ENCODE results near the gene TDO2.
"Not testable (repeated sequence)": the region's sequence is repeated elsewhere in the genome, so short reads cannot be mapped to it uniquely, and the experiment has no call there.

TDO2 gene

DNA sequence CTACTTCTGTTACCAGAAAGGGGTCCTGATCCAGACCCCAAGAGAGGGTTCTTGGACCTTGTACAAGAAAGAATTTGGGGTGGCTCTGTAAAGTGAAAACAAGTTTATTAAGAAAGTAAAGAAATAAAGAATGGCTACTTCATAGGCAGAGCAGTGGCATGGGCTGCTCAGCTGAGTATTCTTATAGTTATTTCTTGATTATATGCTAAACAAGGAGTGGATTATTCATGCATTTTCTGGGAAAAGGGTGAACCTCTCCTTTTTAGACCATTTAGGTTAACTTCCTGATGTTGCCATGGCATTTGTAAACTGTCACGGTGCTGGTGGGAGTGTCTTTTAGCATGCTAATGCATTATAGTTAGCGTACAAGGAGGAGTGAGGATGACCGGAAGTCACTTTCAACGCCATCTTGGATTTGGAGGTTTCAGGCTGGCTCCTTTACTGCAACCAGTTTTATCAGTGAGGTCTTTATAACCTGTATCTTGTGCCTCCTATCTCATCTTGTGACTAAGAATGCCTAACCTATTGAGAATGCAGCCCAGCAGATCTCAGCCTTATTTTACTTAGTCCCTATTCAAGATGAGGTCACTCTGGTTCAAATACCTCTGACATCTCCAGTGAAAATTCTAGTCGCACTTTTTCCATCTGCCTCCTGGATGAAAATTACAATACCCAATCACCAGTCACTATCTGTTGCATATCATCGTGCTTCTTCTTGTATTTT lies 15.5 kb upstream of the TDO2 start:
- Histone ChIP-seq H3K4me3 (ENCODE audit: low read length) (no peak overlapping the region), H3K27me3 (replicated peaks; ENCODE audit: control insufficient read depth, insufficient read depth, low read length) (no peaks in the 10 kb centered on the region), H3K9ac (ENCODE audit: low read length) (no peak overlapping the region), H3K4me1 (ENCODE audit: control insufficient read depth, insufficient read depth, low read length) (peaks cover 10% of the 10 kb centered on the region), H3K36me3 (ENCODE audit: control insufficient read depth, insufficient read depth, low read length, severe bottlenecking) (no peaks in the 10 kb centered on the region), H3K9me3 (ENCODE audit: control insufficient read depth, low read length) (peaks cover 7% of the 10 kb centered on the region)
- no peak for DNase-seq (ENCODE audit: low read depth)

DNA sequence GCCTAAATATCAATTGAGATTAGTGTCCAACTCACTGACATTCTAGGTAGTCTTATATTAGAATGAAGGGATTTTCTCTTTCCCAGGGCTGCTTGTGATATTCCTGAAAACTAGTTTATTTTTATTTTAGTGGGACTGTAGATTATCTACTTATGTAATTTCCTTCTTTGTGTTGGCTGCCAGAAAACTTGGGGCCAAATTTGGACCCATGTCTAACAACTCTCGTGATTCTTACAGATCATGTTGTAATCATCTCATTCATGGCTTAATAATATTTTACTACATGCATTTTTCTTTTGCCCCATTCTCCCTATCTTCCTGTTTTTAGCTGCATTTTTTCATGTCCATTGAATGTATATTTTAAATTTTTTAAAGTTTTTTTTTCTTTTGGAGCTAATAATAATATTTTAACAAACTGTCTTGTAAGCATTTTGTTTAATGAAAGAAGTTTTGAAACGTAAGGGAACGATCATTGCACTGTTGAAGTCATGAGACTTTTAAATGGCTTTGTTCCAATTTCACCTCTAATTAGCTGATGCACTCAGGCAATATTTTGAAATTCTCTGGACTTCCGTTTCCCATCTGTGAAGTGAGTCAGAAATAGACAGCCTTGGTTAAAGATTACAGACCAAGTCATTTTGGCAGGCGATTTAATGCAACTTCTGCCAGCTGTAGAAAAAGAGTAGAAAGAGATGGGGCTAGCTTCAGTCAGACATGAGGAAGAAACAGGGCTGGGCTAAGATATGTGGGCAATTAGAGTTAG lies 14.3 kb upstream of the TDO2 start:
- no peaks in the 10 kb centered on the region for H3K36me3 ChIP-seq (ENCODE audit: control insufficient read depth, insufficient read depth, low read length, severe bottlenecking)
- H3K27me3 ChIP-seq (replicated peaks; ENCODE audit: control insufficient read depth, insufficient read depth, low read length), result no peaks in the 10 kb centered on the region
- no peak overlapping the region for H3K9ac ChIP-seq (ENCODE audit: low read length)
- H3K4me3 ChIP-seq (ENCODE audit: low read length), result no peak overlapping the region
- peaks cover 10% of the 10 kb centered on the region for H3K4me1 ChIP-seq (ENCODE audit: control insufficient read depth, insufficient read depth, low read length)
- peaks cover 7% of the 10 kb centered on the region for H3K9me3 ChIP-seq (ENCODE audit: control insufficient read depth, low read length)
- peak; percentile 93 for DNase-seq (ENCODE audit: low read depth)

DNA sequence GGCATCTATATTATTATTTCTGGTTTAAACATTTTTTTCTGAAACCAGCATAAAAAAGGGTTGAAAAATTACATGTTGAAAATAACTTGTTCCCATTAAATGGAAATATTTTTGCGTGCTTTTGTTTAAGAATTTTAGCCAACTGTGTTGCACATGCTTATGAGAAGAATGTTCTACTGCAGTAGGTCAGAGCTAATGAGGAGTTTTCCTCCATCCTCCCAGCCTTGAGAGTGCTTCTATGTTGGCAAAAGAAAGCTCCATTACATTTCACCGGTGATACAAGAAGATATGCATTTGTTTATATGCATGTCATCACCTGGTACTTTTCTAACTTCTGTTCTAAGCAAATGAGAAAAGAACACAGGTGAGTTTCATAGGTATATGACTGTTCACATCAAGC lies 13.6 kb upstream of the TDO2 start:
- no peak overlapping the region for H3K4me3 ChIP-seq (ENCODE audit: low read length)
- no peaks in the 10 kb centered on the region for H3K27me3 ChIP-seq (replicated peaks; ENCODE audit: control insufficient read depth, insufficient read depth, low read length)
- DNase-seq (ENCODE audit: low read depth), result no peak
- peaks cover 7% of the 10 kb centered on the region for H3K9me3 ChIP-seq (ENCODE audit: control insufficient read depth, low read length)
- peaks cover 10% of the 10 kb centered on the region for H3K4me1 ChIP-seq (ENCODE audit: control insufficient read depth, insufficient read depth, low read length)
- no peaks in the 10 kb centered on the region for H3K36me3 ChIP-seq (ENCODE audit: control insufficient read depth, insufficient read depth, low read length, severe bottlenecking)
- no peak overlapping the region for H3K9ac ChIP-seq (ENCODE audit: low read length)

DNA sequence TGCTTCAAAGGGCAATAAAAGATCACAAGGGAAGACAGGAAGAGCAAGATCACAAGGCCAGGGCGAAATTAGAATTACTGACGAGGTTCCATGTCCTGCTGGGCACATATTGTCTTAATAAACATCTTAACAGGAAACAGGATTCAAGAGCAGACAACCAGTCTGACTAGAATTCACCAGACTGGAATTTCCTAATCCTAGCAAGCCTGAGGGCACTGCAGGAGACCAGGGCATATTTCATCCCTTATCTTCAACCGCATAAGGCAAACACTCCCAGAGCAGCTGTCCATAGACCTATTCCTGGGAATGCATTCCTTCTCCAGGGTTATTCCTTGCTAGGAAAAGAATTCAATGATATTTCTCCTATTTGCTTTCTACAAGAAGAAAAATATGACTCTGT lies 12.4 kb upstream of the TDO2 start:
- Histone ChIP-seq H3K4me3 (ENCODE audit: low read length) (no peak overlapping the region), H3K27me3 (replicated peaks; ENCODE audit: control insufficient read depth, insufficient read depth, low read length) (no peaks in the 10 kb centered on the region), H3K4me1 (ENCODE audit: control insufficient read depth, insufficient read depth, low read length) (peaks cover 10% of the 10 kb centered on the region), H3K36me3 (ENCODE audit: control insufficient read depth, insufficient read depth, low read length, severe bottlenecking) (no peaks in the 10 kb centered on the region), H3K9ac (ENCODE audit: low read length) (no peak overlapping the region), H3K9me3 (ENCODE audit: control insufficient read depth, low read length) (peaks cover 7% of the 10 kb centered on the region)
- DNase-seq (ENCODE audit: low read depth), result no peak

DNA sequence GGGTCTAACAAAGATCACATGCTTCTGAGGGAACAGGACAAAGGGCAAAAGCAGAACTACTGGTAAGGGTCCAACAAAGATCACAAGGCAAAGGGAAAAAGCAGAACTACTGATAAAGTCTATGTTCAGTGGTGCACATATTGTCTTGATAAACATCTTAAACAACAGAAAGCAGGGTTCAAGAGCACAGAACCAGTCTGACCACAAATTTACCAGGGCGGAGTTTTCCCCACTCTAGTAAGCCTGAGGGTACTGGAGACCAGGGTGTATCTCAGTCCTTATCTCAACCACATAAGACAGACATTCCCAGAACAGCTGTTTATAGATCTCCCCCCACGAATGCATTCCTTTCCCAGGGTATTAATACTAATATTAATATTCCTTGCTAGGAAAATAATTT lies 5.1 kb upstream of the TDO2 start:
- not testable (repeated sequence) for H3K9me3 ChIP-seq (ENCODE audit: control insufficient read depth, low read length); H3K36me3 ChIP-seq (ENCODE audit: control insufficient read depth, insufficient read depth, low read length, severe bottlenecking); H3K4me3 ChIP-seq (ENCODE audit: low read length); H3K27me3 ChIP-seq (replicated peaks; ENCODE audit: control insufficient read depth, insufficient read depth, low read length); H3K9ac ChIP-seq (ENCODE audit: low read length); DNase-seq (ENCODE audit: low read depth)
- peaks cover 20% of the 10 kb centered on the region for H3K4me1 ChIP-seq (ENCODE audit: control insufficient read depth, insufficient read depth, low read length)

DNA sequence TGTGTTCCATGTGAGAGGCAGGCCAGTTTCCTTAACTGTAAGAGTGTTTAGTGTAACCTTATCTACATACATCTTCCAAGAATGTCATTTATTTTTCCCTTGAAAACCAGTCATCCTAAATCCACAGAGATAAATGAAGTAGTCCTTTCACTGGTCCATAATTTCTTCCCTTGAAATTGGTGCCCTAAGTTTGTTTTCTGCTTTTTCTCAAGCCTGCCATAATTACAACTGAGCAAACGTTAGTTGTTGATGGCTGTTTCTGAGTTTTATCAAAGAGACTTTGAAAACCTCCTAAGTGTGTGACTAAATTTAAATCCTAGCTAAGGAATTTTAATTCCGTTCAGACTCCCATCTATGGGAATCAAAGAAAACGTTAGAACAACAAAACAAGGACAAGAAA lies 3.6 kb upstream of the TDO2 start:
- no peaks in the 10 kb centered on the region for H3K36me3 ChIP-seq (ENCODE audit: control insufficient read depth, insufficient read depth, low read length, severe bottlenecking)
- peaks cover 2% of the 10 kb centered on the region for H3K9me3 ChIP-seq (ENCODE audit: control insufficient read depth, low read length)
- H3K4me1 ChIP-seq (ENCODE audit: control insufficient read depth, insufficient read depth, low read length), result peaks cover 20% of the 10 kb centered on the region
- no peak for DNase-seq (ENCODE audit: low read depth)
- no peak overlapping the region for H3K4me3 ChIP-seq (ENCODE audit: low read length)
- no peaks in the 10 kb centered on the region for H3K27me3 ChIP-seq (replicated peaks; ENCODE audit: control insufficient read depth, insufficient read depth, low read length)
- no peak overlapping the region for H3K9ac ChIP-seq (ENCODE audit: low read length)

GRCh38 chr4:155900381-155900780 lies 3.1 kb upstream of the TDO2 start:
- H3K4me1 ChIP-seq (ENCODE audit: control insufficient read depth, insufficient read depth, low read length), result peaks cover 20% of the 10 kb centered on the region
- H3K36me3 ChIP-seq (ENCODE audit: control insufficient read depth, insufficient read depth, low read length, severe bottlenecking), result no peaks in the 10 kb centered on the region
- H3K27me3 ChIP-seq (replicated peaks; ENCODE audit: control insufficient read depth, insufficient read depth, low read length), result no peaks in the 10 kb centered on the region
- no peak overlapping the region for H3K9ac ChIP-seq (ENCODE audit: low read length)
- peaks cover 2% of the 10 kb centered on the region for H3K9me3 ChIP-seq (ENCODE audit: control insufficient read depth, low read length)
- no peak overlapping the region for H3K4me3 ChIP-seq (ENCODE audit: low read length)
- DNase-seq (ENCODE audit: low read depth), result peak; percentile 44

- H3K9me3 ChIP-seq (ENCODE audit: control insufficient read depth, low read length), result peaks cover 2% of the 10 kb centered on the region
- H3K27me3 ChIP-seq (replicated peaks; ENCODE audit: control insufficient read depth, insufficient read depth, low read length), result no peaks in the 10 kb centered on the region
- DNase-seq (ENCODE audit: low read depth), result no peak
- no peak overlapping the region for H3K9ac ChIP-seq (ENCODE audit: low read length)
- H3K36me3 ChIP-seq (ENCODE audit: control insufficient read depth, insufficient read depth, low read length, severe bottlenecking), result no peaks in the 10 kb centered on the region
- H3K4me1 ChIP-seq (ENCODE audit: control insufficient read depth, insufficient read depth, low read length), result peaks cover 20% of the 10 kb centered on the region
- H3K4me3 ChIP-seq (ENCODE audit: low read length), result no peak overlapping the region
These were observed 2.5 kb upstream of the TDO2 start for GRCh38 chr4:155901013-155901412.

DNA sequence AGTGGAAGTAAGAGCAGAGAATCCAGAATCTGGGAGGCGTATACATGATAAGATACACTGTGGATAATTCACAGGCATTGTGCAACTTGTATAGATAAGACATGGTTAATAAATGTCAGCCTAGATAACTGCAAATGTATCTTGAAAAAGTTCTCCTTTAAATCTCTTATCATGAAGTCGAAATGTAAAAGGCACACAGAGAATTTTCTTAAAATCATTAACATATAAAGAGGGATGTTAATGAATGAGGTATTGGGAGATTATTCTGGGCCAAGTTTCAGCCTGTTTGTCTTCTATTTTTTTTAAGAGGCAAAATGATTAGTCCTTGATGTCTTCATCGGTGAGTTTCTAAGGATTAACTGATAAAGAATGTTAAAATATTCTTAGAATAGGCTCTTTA lies 835 bp downstream of the TDO2 start:
- H3K4me3 ChIP-seq (ENCODE audit: low read length), result no peak overlapping the region
- H3K27me3 ChIP-seq (replicated peaks; ENCODE audit: control insufficient read depth, insufficient read depth, low read length), result no peaks in the 10 kb centered on the region
- no peaks in the 10 kb centered on the region for H3K9me3 ChIP-seq (ENCODE audit: control insufficient read depth, low read length)
- no peak overlapping the region for H3K9ac ChIP-seq (ENCODE audit: low read length)
- no peak for DNase-seq (ENCODE audit: low read depth)
- H3K4me1 ChIP-seq (ENCODE audit: control insufficient read depth, insufficient read depth, low read length), result peaks cover 48% of the 10 kb centered on the region
- H3K36me3 ChIP-seq (ENCODE audit: control insufficient read depth, insufficient read depth, low read length, severe bottlenecking), result no peaks in the 10 kb centered on the region

- Histone ChIP-seq H3K9me3 (ENCODE audit: control insufficient read depth, low read length) (no peaks in the 10 kb centered on the region), H3K9ac (ENCODE audit: low read length) (no peak overlapping the region), H3K36me3 (ENCODE audit: control insufficient read depth, insufficient read depth, low read length, severe bottlenecking) (no peaks in the 10 kb centered on the region), H3K4me1 (ENCODE audit: control insufficient read depth, insufficient read depth, low read length) (peaks cover 34% of the 10 kb centered on the region), H3K27me3 (replicated peaks; ENCODE audit: control insufficient read depth, insufficient read depth, low read length) (no peaks in the 10 kb centered on the region), H3K4me3 (ENCODE audit: low read length) (peak overlapping the region; percentile 60)
- DNase-seq (ENCODE audit: low read depth), result peak; percentile 100
These were observed 3.2 kb downstream of the TDO2 start for GRCh38 chr4:155906554-155907247.

GRCh38 chr4:155907556-155907955 lies 4.1 kb downstream of the TDO2 start:
- DNase-seq (ENCODE audit: low read depth), result peak; percentile 33
- H3K4me1 ChIP-seq (ENCODE audit: control insufficient read depth, insufficient read depth, low read length), result peaks cover 34% of the 10 kb centered on the region
- no peaks in the 10 kb centered on the region for H3K36me3 ChIP-seq (ENCODE audit: control insufficient read depth, insufficient read depth, low read length, severe bottlenecking)
- no peaks in the 10 kb centered on the region for H3K9me3 ChIP-seq (ENCODE audit: control insufficient read depth, low read length)
- no peaks in the 10 kb centered on the region for H3K27me3 ChIP-seq (replicated peaks; ENCODE audit: control insufficient read depth, insufficient read depth, low read length)
- H3K9ac ChIP-seq (ENCODE audit: low read length), result peak overlapping the region; percentile 10
- peak overlapping the region; percentile 55 for H3K4me3 ChIP-seq (ENCODE audit: low read length)

Measured in adipocyte (in vitro differentiated cells).